Stimulated activated CD8-positive, alpha-beta memory T cell treated with anti-CD3 and anti-CD28 coated beads, Interleukin-15, amount 100 ng/mL, for 24 hours (primary cell): Measurements from ENCODE around the gene APOC4.

Experiments used
- DNase-seq: peaks from one replicate; pipeline ENCODE4 v3.0.0-alpha.2; 2020; ENCODE audit warnings: low read depth

The APOC4 gene

GRCh38 chr19:44993926-44994537, 52.0 kb downstream of the APOC4 start:
- DNase-seq, result no peak
